Measurements from ENCODE around the gene TACC2.

GRCh38 chr10:122091722-122092121 lies 102.8 kb downstream of the TACC2 start:
- TF ChIP-seq CTCF (IDR thresholded peaks at IDR 0.05) (no peak), POLR2A (IDR thresholded peaks at IDR 0.05) (no peak)
